Gastroesophageal sphincter (tissue), 3 donors: Measurements from ENCODE around the gene CREB1.

Experiments used
- CTCF ChIP-seq, 4 experiments: fragments of 200-600 bp in 2 of 4; fragments of 450-650 bp in 2 of 4; sonication (generic) in 1 of 4; IDR thresholded peaks; one replicate each; pipeline ENCODE4 v1.5.1; 2017 to 2019; ENCODE audit warnings: antibody characterized with exemption in 4 of 4, mild to moderate bottlenecking in 2 of 4, moderate library complexity in 2 of 4
- POLR2A ChIP-seq, 2 donors: fragments of 450-650 bp; IDR thresholded peaks; one replicate each; pipeline ENCODE4 v1.6.1; 2017; ENCODE audit warnings: antibody characterized with exemption in 2 of 2, mild to moderate bottlenecking in 2 of 2, moderate library complexity in 1 of 2
- POLR2AphosphoS5 ChIP-seq: sonication (generic); formaldehyde crosslinking; IDR thresholded peaks from one replicate; pipeline ENCODE4 v1.6.1; 2017; ENCODE audit warnings: antibody characterized with exemption

GRCh38 chr2:207511851-207512250 is 17.9 kb upstream of the CREB1 start:
- TF ChIP-seq POLR2AphosphoS5 = no peak
- no peak for TF ChIP-seq CTCF (IDR thresholded peaks at IDR 0.05)
- no peak for TF ChIP-seq POLR2A (IDR thresholded peaks at IDR 0.05)
